Naive B cell (primary cell): Measurements from ENCODE around the gene DCLRE1A. TPM values are rescaled to one million over a fixed set of nuclear protein-coding genes. Genes with fewer than 3 reads are reported as not detected.

ENCODE experiments used
- ATAC-seq, 2 donors: fragments of 150-1000 bp; cut with Tn5 transposase; 2 replicates each; pipeline ENCODE4 v1.10.0; 2021; ENCODE audit warnings: low read depth in 2 of 2, mild to moderate bottlenecking in 2 of 2, moderate library complexity in 2 of 2
- DNase-seq: peaks from one replicate; pipeline ENCODE4 v3.0.0; 2022
- H3K27ac Mint-ChIP-seq, 6 donors: one replicate each; pipeline ENCODE4 v1.8.0; 2020 to 2022; ENCODE audit warnings: mild to moderate bottlenecking in 6 of 6, mixed read lengths in 6 of 6, moderate library complexity in 5 of 6, inconsistent platforms in 2 of 6
- H3K27me3 Mint-ChIP-seq, 3 donors: one replicate each; pipeline ENCODE4 v1.8.0; 2021 to 2022; ENCODE audit warnings: mixed read lengths in 3 of 3, mild to moderate bottlenecking in 1 of 3
- H3K36me3 Mint-ChIP-seq, 2 donors: one replicate each; pipeline ENCODE4 v1.8.0; 2020 to 2022; ENCODE audit warnings: mixed read lengths in 2 of 2, inconsistent platforms in 1 of 2, mild to moderate bottlenecking in 1 of 2
- H3K4me1 Mint-ChIP-seq, 3 donors: one replicate each; pipeline ENCODE4 v1.8.0; 2020 to 2022; ENCODE audit warnings: mixed read lengths in 3 of 3, inconsistent platforms in 1 of 3, mild to moderate bottlenecking in 1 of 3, moderate library complexity in 1 of 3
- H3K4me3 Mint-ChIP-seq, 8 donors: one replicate each; pipeline ENCODE4 v1.8.0; 2020 to 2022; ENCODE audit warnings: mild to moderate bottlenecking in 8 of 8, mixed read lengths in 8 of 8, moderate library complexity in 8 of 8, inconsistent platforms in 2 of 8
- H3K9me3 Mint-ChIP-seq, 7 donors: one replicate each; pipeline ENCODE4 v1.8.0; 2020 to 2022; ENCODE audit warnings: mixed read lengths in 7 of 7, mild to moderate bottlenecking in 5 of 7, inconsistent platforms in 2 of 7, moderate library complexity in 1 of 7
- polyA plus RNA-seq, 6 donors: library from polyadenylated mRNA; unstranded; fragments of 300-500 nt; fragmentation: Illumina TruSeq; gene quantifications; one replicate each; pipeline ENCODE4 v1.2.3, GENCODE V29; 2021; ENCODE audit warnings: low read depth in 6 of 6

The DCLRE1A gene
- polyA plus RNA-seq, 6 donors from 2014 or later: 1.5 to 4.6 (median 1.9) TPM

DNA sequence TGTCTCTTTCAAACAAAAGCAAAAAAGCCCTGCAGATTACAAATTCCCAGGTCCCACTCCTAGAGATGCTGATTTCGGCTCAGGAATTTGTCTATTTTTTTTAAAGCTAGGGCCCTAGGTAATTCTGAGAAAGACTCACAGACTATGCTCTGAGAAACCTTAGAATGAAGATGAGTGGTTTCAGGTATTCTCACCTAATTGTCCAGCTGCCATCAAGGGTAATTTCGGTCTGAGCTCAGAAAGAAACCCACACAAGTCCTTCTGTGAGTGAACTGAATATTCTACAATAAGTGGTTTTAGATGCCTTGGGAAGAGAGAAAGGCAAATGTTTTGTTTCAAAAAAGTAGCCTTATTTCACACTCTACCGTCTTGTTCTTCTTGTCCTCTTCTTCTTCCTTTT lies 45.7 kb downstream of the DCLRE1A start:
- no peak overlapping the region for H3K4me3 Mint-ChIP-seq
- no peak for ATAC-seq
- H3K27me3 Mint-ChIP-seq: peaks cover 12 to 30% (median 28%) of the 10 kb centered on the region in 3 donors

DNA sequence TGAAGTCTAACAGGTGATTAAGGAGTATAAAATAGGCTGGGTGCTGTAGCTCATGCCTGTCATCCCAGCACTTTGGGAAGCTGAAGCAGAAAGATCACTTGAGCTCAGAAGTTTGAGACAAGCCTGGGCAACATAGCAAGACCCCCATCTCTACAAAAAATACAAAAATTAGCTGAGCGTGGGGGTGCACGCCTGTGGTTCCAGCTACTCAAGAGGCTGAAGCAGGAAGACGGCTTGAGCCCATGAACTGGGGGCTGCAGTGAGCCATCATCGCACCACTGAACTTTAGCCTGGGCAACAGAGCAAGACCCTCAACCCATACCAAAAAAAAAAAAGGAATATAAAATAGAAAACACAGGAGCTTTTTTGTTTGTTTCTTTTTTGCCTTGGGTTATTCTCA lies 47.4 kb downstream of the DCLRE1A start:
- H3K9me3 Mint-ChIP-seq: no peaks in the 10 kb centered on the region
- no peak for ATAC-seq
- peaks cover 5 to 11% (median 9%) of the 10 kb centered on the region in 3 donors for H3K4me1 Mint-ChIP-seq
- no peak for DNase-seq
- H3K36me3 Mint-ChIP-seq: no peaks in the 10 kb centered on the region
- H3K4me3 Mint-ChIP-seq: no peak overlapping the region
- H3K27ac Mint-ChIP-seq: no peak overlapping the region
- H3K27me3 Mint-ChIP-seq: peaks cover 12 to 21% (median 21%) of the 10 kb centered on the region in 3 donors

More for the DNA sequence above, 45.7 kb downstream of the DCLRE1A start:
- Mint-ChIP-seq H3K36me3 (no peaks in the 10 kb centered on the region), H3K27ac (no peak overlapping the region), H3K9me3 (peaks cover 0 to 4% (median 0%) of the 10 kb centered on the region in 7 donors), H3K4me1 (peaks cover 2 to 4% (median 4%) of the 10 kb centered on the region in 3 donors)
- no peak for DNase-seq

GRCh38 chr10:113802997-113803396 lies 50.9 kb downstream of the DCLRE1A start:
- Mint-ChIP-seq H3K36me3 (no peaks in the 10 kb centered on the region), H3K9me3 (no peaks in the 10 kb centered on the region), H3K27me3 (peaks cover 0 to 3% (median 0%) of the 10 kb centered on the region in 3 donors), H3K27ac (peak overlapping the region in 1 of 6 donors; percentile 92), H3K4me3 (peak overlapping the region in 1 of 8 donors; percentile 73), H3K4me1 (peaks cover 5 to 11% (median 9%) of the 10 kb centered on the region in 3 donors)
- DNase-seq (no peak), ATAC-seq (peak; percentile 63 to 78)

- Mint-ChIP-seq H3K4me1 (peaks cover 5 to 11% (median 9%) of the 10 kb centered on the region in 3 donors), H3K27me3 (peaks cover 3 to 5% (median 4%) of the 10 kb centered on the region in 3 donors), H3K4me3 (no peak overlapping the region), H3K36me3 (no peaks in the 10 kb centered on the region), H3K27ac (no peak overlapping the region), H3K9me3 (no peaks in the 10 kb centered on the region)
- DNase-seq: no peak
- no peak for ATAC-seq
These were observed 52.3 kb downstream of the DCLRE1A start for GRCh38 chr10:113801569-113801968.

GRCh38 chr10:113791691-113792090 lies 62.2 kb downstream of the DCLRE1A start:
- Mint-ChIP-seq H3K27ac (peak overlapping the region in 1 of 6 donors; percentile 43), H3K27me3 (peaks cover 26 to 31% (median 26%) of the 10 kb centered on the region in 3 donors), H3K4me3 (no peak overlapping the region), H3K36me3 (no peaks in the 10 kb centered on the region), H3K9me3 (no peaks in the 10 kb centered on the region), H3K4me1 (no peaks in the 10 kb centered on the region)
- DNase-seq (no peak), ATAC-seq (no peak)

DNA sequence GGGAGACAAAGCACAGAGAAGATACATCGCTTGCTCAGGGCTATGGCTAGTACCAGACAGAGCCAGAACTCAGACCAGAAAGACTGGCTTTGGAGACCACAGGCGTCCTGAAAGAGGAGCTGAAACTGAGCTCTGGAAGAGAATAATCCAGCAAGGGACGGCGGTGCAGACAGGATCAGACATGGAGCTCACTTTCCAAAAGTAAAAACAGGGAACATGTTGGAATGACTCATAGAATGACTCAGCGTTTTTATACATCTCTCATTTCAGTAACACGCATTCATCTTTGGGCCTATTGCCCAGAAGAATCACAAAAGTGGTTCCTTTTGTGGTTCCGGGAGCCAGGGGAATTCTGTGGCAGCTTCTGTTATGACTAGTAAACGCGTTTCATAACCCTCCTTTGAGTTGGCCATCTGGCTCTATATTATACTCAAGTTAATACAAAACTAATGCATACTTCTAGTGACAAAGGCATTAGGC lies 65.2 kb downstream of the DCLRE1A start:
- no peak overlapping the region for H3K4me3 Mint-ChIP-seq
- no peaks in the 10 kb centered on the region for H3K36me3 Mint-ChIP-seq
- H3K4me1 Mint-ChIP-seq: no peaks in the 10 kb centered on the region
- peaks cover 12 to 18% (median 17%) of the 10 kb centered on the region in 3 donors for H3K27me3 Mint-ChIP-seq
- H3K27ac Mint-ChIP-seq: no peak overlapping the region
- DNase-seq (no peak), ATAC-seq (no peak)
- H3K9me3 Mint-ChIP-seq: no peaks in the 10 kb centered on the region

Other genes starting within 250 kb of the DCLRE1A start
- gene NRAP, start 190.0 kb downstream of the DCLRE1A start, polyA plus RNA-seq: not detected
- gene CASP7, start 174.2 kb downstream of the DCLRE1A start, polyA plus RNA-seq: 10 to 100 TPM; 15.0 to 24.0 (median 18.3) TPM
- not detected for gene PLEKHS1, start 102.4 kb downstream of the DCLRE1A start, polyA plus RNA-seq
- 10 to 100 TPM in 5 of 6 donors, 1 to 10 TPM in 1; 7.2 to 18.9 (median 14.2) TPM for gene NHLRC2, start 579 bp upstream of the DCLRE1A start, polyA plus RNA-seq
- gene ADRB1, start 189.8 kb upstream of the DCLRE1A start, polyA plus RNA-seq: under 1 TPM in 1 of 6 donors, not detected in 5; 0.66 TPM